ENCODE results near the gene NRP1.

NRP1 gene

DNA sequence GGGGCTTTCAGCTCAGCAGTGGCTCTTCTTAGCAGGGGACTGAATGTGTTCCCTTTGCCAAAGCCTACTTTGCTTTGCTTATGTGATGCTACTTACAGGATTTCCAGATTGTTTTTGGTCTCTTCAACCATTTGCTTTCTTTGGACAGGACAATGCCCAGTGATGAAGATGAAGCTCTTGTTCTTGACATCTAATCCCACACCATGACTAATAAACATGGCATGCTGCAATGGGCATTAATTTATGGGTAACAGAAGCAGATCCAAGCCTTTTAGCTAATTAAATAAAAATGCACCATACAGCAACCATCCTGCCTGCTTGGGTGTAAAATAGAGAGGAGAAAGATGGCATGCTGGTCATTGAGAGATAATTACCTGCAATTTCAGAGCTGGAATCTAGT lies 200.9 kb downstream of the NRP1 start:
- no peak overlapping the region for H3K4me3 ChIP-seq (ENCODE audit: low read depth, low read length)
- no peak for DNase-seq (ENCODE audit: low read depth)
- TF ChIP-seq, protein P1, sequence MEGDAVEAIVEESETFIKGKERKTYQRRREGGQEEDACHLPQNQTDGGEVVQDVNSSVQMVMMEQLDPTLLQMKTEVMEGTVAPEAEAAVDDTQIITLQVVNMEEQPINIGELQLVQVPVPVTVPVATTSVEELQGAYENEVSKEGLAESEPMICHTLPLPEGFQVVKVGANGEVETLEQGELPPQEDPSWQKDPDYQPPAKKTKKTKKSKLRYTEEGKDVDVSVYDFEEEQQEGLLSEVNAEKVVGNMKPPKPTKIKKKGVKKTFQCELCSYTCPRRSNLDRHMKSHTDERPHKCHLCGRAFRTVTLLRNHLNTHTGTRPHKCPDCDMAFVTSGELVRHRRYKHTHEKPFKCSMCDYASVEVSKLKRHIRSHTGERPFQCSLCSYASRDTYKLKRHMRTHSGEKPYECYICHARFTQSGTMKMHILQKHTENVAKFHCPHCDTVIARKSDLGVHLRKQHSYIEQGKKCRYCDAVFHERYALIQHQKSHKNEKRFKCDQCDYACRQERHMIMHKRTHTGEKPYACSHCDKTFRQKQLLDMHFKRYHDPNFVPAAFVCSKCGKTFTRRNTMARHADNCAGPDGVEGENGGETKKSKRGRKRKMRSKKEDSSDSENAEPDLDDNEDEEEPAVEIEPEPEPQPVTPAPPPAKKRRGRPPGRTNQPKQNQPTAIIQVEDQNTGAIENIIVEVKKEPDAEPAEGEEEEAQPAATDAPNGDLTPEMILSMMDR (conservative IDR thresholded peaks at IDR 0.05; ENCODE audit: low read depth, low read length), result no peak

DNA sequence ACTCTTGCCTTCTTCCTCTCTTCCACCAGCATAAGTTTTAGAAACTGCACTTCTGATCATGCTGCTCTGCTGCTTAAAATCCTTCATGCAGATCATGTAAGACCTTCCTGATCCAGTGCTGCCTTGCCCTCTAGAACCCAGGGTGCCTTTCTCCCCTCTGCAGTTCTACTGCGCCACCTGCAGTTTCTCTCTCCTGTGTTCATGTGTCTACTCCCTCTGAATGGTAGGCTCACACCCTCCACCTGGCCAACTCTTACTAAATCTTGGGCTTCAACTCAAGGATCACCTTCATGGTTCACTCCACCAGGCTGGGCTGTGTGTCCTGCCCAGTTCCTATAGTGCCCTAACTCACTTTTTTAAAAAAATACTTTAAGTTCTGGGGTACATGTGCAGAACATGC lies 201.8 kb downstream of the NRP1 start:
- no peak for DNase-seq (ENCODE audit: low read depth)
- TF ChIP-seq, protein P1 (conservative IDR thresholded peaks at IDR 0.05; ENCODE audit: low read depth, low read length), result peak; percentile 20
- H3K4me3 ChIP-seq (ENCODE audit: low read depth, low read length), result no peak overlapping the region

DNA sequence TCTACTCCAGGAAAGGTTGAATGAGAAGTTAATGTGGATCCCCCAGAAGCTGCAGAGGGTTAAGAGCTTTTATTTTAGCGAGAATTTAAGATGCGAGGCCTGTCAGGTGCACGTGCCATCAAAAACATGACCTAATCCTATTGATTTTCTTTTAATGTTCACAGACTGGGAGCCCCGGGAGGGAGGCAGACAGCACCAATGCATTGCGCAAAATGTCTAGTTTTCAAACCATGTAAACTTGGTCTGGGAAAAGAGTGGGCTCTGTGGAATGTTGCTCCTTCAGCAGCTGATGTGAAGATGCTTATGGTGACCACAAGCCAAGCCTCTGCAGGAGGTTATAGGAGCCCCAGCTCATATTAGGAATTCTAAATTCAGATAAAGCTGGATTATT lies 204.5 kb downstream of the NRP1 start:
- TF ChIP-seq, protein P1 (conservative IDR thresholded peaks at IDR 0.05; ENCODE audit: low read depth, low read length), result no peak
- DNase-seq (ENCODE audit: low read depth), result peak; percentile 96
- H3K4me3 ChIP-seq (ENCODE audit: low read depth, low read length), result no peak overlapping the region

DNA sequence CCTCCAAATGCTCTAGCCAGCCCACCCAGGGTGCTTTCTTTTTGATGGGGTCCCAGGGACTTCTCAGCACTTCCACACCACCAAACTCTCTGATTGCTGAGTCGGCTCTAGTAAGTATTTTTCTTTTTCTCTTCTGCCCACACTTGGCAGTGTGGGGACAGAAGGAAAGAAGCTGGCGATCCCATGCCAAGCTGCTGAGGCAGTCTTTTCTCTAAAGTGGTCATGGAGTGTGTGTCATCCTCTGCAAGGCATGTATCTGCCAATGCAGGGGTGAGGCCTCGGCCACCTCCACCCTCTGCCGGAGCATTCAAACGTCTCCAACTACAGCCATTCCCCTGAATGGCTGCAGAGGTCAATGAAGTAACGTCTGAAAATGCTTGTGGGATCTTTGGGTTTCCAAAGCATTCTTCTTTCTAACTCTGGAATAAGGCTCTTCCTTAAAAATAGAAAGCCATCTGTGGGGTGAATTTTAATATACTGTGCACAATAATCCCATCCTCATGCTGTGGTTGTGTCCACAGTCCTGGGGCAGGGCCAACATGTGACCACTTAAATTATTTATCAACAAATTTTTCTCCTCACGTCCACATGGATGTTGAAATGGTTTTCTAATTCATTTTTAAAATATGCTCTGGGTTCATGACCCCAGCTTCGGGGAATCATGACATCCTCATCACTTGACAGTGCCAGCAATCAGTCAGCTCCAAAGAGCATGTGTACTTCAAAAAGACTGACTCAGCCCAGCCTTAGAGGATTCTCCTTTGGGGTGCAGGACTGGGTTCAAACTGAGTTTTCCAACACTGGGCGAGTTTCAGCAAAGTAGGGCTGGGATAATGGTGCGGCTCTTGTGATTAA lies 205.1 kb downstream of the NRP1 start:
- DNase-seq (ENCODE audit: low read depth), result peak; percentile 92
- H3K4me3 ChIP-seq (ENCODE audit: low read depth, low read length), result no peak overlapping the region
- TF ChIP-seq, protein P1 (conservative IDR thresholded peaks at IDR 0.05; ENCODE audit: low read depth, low read length), result peak; percentile 14

DNA sequence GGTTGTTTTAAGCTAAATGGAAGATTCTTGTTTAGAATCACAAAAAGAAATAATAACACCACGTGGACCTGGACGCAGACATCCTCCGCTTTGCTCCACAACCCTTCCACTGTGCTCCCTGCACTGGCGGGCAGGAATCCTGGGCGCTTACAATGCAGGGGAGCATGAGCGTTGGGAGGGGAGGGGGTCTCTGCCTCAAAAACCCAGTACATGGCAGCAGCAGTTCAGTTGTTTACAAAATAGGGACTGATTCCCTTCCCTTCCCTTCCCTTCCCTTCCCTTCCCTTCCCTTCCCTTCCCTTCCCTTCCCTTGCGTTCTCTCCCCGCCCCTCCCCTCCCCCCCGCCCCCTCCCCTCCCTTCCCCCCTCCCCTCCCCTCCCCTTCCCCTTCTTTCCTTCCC lies 206.8 kb downstream of the NRP1 start:
- TF ChIP-seq, protein P1 (conservative IDR thresholded peaks at IDR 0.05; ENCODE audit: low read depth, low read length), result no peak
- no peak for DNase-seq (ENCODE audit: low read depth)
- no peak overlapping the region for H3K4me3 ChIP-seq (ENCODE audit: low read depth, low read length)
